CD4-positive, CD25-positive, alpha-beta regulatory T cell (primary cell): ENCODE results near the gene VPS37C. TPM values are rescaled to one million over a fixed set of nuclear protein-coding genes. Genes with fewer than 3 reads are reported as not detected.
"Not testable (repeated sequence)": the region's sequence is repeated elsewhere in the genome, so short reads cannot be mapped to it uniquely, and the experiment has no call there.

ENCODE experiments used
- ATAC-seq, 2 donors: fragments of 150-1000 bp; cut with Tn5 transposase; one replicate each; pipeline ENCODE4 v1.10.0; 2021; ENCODE audit warnings: low read depth in 2 of 2, moderate number of reproducible peaks in 2 of 2, moderate library complexity in 1 of 2
- DNase-seq, 3 donors: peaks; one replicate each; pipeline versions ENCODE4 v3.0.0 to v3.0.0-alpha.2; 2012 to 2022; ENCODE audit warnings: mixed read lengths in 1 of 3
- H3K27ac ChIP-seq: one replicate; pipeline ENCODE4 v1.7.0; 2013; ENCODE audit warnings: mild to moderate bottlenecking, low read length; ENCODE audit not compliant: insufficient read depth, poor library complexity, severe bottlenecking
- H3K27me3 ChIP-seq: one replicate; pipeline ENCODE4 v1.7.0; 2013; ENCODE audit warnings: low read length; ENCODE audit not compliant: control insufficient read depth, insufficient read depth
- H3K36me3 ChIP-seq: one replicate; pipeline ENCODE4 v1.7.0; 2013; ENCODE audit warnings: mild to moderate bottlenecking, low read length, moderate library complexity; ENCODE audit not compliant: control insufficient read depth, insufficient read depth
- H3K4me1 ChIP-seq: 2 replicates; pipeline ENCODE4 v1.7.0; 2013; ENCODE audit warnings: mild to moderate bottlenecking, low read length; ENCODE audit not compliant: insufficient read depth, control insufficient read depth, poor library complexity, severe bottlenecking
- H3K4me3 ChIP-seq: one replicate; pipeline ENCODE4 v1.7.0; 2013; ENCODE audit warnings: low read depth, mild to moderate bottlenecking, low read length, moderate library complexity
- H3K9me3 ChIP-seq, 2 experiments: 1 replicate in 1 of 2; 2 replicates in 1 of 2; pipeline ENCODE4 v1.7.0; 2013; ENCODE audit warnings: low read length in 2 of 2, mild to moderate bottlenecking in 1 of 2, moderate library complexity in 1 of 2; ENCODE audit not compliant: control insufficient read depth in 2 of 2
- H3K27ac Mint-ChIP-seq, 3 donors: one replicate each; pipeline ENCODE4 v1.8.0; 2020 to 2022; ENCODE audit warnings: mild to moderate bottlenecking in 3 of 3, mixed read lengths in 3 of 3, moderate library complexity in 2 of 3
- H3K27me3 Mint-ChIP-seq: one replicate; pipeline ENCODE4 v1.8.0; 2022; ENCODE audit warnings: mild to moderate bottlenecking, mixed read lengths
- H3K36me3 Mint-ChIP-seq: one replicate; pipeline ENCODE4 v1.8.0; 2020; ENCODE audit warnings: mixed read lengths
- H3K4me1 Mint-ChIP-seq, 4 donors: one replicate each; pipeline ENCODE4 v1.8.0; 2020 to 2022; ENCODE audit warnings: mixed read lengths in 4 of 4, mild to moderate bottlenecking in 1 of 4
- H3K4me3 Mint-ChIP-seq, 4 donors: one replicate each; pipeline ENCODE4 v1.8.0; 2020 to 2022; ENCODE audit warnings: mild to moderate bottlenecking in 4 of 4, mixed read lengths in 4 of 4, moderate library complexity in 3 of 4
- H3K9me3 Mint-ChIP-seq, 7 donors: one replicate each; pipeline ENCODE4 v1.8.0; 2020 to 2022; ENCODE audit warnings: mixed read lengths in 7 of 7, mild to moderate bottlenecking in 3 of 7, moderate library complexity in 2 of 7
- polyA plus RNA-seq, 4 donors: library from polyadenylated mRNA; unstranded; fragments of 300-500 nt; fragmentation: Illumina TruSeq; gene quantifications; one replicate each; pipeline ENCODE4 v1.2.3, GENCODE V29; 2021
- total RNA-seq: library from RNA; stranded (reverse); gene quantifications from one replicate; pipeline ENCODE4 v1.2.3, GENCODE V29; 2022

VPS37C gene
- total and polyA plus RNA-seq, 5 donors from 2014 or later, result 0.30 to 2.8 (median 0.65) TPM

DNA sequence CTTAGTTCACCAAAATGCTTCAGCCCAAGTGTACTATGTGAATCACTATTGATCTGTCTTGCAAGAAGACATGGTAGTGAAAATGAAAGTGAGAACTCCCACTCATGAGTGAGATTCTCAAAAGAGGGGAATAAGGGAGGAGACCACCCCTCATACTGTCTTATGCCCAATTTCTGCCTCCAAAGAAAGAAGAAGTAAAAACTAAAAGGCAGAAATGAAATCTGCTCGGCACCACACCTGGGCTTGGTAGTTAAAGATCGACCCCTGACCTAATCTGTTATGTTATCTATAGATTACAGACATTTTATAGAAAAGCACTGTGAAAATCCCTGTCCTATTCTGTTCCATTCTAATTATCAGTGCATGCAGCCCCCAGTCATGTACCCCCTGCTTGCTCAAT lies 63.0 kb downstream of the VPS37C start:
- H3K4me3 ChIP-seq, result peak overlapping the region; percentile 53
- not testable (repeated sequence) for H3K9me3 Mint-ChIP-seq, H3K4me3 Mint-ChIP-seq, H3K36me3 ChIP-seq, ATAC-seq, H3K9me3 ChIP-seq, H3K27me3 ChIP-seq, H3K36me3 Mint-ChIP-seq, H3K27ac Mint-ChIP-seq, H3K27me3 Mint-ChIP-seq
- peak in 1 of 3 donors; percentile 39 for DNase-seq
- H3K4me1 Mint-ChIP-seq, result peaks cover 0 to 23% (median 11%) of the 10 kb centered on the region in 4 donors
- H3K27ac ChIP-seq, result peak overlapping the region; percentile 59
- H3K4me1 ChIP-seq, result peaks cover 20% of the 10 kb centered on the region

DNA sequence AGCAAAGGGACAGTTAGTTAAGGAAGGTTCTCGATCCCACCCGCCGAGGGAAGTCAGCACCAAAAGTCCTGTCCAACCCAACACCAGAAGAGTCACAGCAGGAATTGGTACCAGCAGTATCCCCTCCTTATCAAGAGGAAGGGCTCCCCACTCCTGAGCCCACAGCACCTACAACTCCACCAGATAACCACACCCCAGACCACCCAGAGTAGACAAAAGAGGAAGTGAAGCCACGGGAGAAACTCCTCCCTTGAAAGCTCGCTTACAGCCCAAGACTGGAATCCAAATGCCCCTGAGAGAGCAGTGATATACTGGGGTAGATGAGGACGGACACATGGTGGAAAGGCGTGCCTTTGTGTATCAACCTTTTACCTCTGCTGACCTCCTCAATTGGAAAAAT lies 66.2 kb downstream of the VPS37C start:
- no peak overlapping the region for H3K4me3 ChIP-seq
- peak overlapping the region in 2 of 4 donors; percentile 58 to 75 for H3K4me3 Mint-ChIP-seq
- H3K9me3 ChIP-seq, result no peaks in the 10 kb centered on the region
- H3K9me3 Mint-ChIP-seq, result peaks cover 0 to 3% (median 0%) of the 10 kb centered on the region in 7 donors
- H3K4me1 ChIP-seq, result peaks cover 47% of the 10 kb centered on the region
- no peak for ATAC-seq
- peaks cover 0 to 53% (median 37%) of the 10 kb centered on the region in 4 donors for H3K4me1 Mint-ChIP-seq
- DNase-seq, result no peak
- no peak overlapping the region for H3K27ac ChIP-seq
- peak overlapping the region; percentile 36 to 96 (median 72) for H3K27ac Mint-ChIP-seq
- H3K36me3 Mint-ChIP-seq, result no peaks in the 10 kb centered on the region
- no peaks in the 10 kb centered on the region for H3K27me3 ChIP-seq
- H3K27me3 Mint-ChIP-seq, result no peaks in the 10 kb centered on the region
- H3K36me3 ChIP-seq, result no peaks in the 10 kb centered on the region

DNA sequence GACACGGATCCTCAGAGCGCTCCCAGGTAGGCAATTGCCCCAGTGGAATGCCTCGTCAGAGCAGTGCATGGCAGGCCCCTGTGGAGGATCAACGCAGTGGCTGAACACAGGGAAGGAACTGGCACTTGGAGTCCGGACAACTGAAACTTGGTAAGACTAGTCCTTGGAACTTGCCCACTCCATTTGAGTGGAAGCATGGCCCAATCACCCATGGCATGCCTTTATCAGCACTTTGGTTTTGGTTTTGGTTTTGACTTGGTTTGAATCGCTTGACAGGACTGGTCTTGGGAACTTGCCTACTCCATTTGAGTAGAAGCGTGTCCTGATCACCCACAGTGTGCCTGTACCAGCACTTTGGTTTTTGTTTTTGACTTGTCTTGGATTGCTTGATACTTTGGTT lies 67.1 kb downstream of the VPS37C start:
- not testable (repeated sequence) for H3K9me3 Mint-ChIP-seq, H3K9me3 ChIP-seq, H3K36me3 ChIP-seq, H3K27me3 ChIP-seq, H3K27ac ChIP-seq, H3K27me3 Mint-ChIP-seq, ATAC-seq, H3K4me3 ChIP-seq, H3K36me3 Mint-ChIP-seq
- H3K4me1 ChIP-seq, result peaks cover 50% of the 10 kb centered on the region
- peak in 1 of 3 donors; percentile 44 for DNase-seq
- peak overlapping the region in 3 of 4 donors; percentile 39 to 75 (median 56) for H3K4me3 Mint-ChIP-seq
- peaks cover 0 to 60% (median 38%) of the 10 kb centered on the region in 4 donors for H3K4me1 Mint-ChIP-seq
- H3K27ac Mint-ChIP-seq, result peak overlapping the region; percentile 72 to 96 (median 94)

DNA sequence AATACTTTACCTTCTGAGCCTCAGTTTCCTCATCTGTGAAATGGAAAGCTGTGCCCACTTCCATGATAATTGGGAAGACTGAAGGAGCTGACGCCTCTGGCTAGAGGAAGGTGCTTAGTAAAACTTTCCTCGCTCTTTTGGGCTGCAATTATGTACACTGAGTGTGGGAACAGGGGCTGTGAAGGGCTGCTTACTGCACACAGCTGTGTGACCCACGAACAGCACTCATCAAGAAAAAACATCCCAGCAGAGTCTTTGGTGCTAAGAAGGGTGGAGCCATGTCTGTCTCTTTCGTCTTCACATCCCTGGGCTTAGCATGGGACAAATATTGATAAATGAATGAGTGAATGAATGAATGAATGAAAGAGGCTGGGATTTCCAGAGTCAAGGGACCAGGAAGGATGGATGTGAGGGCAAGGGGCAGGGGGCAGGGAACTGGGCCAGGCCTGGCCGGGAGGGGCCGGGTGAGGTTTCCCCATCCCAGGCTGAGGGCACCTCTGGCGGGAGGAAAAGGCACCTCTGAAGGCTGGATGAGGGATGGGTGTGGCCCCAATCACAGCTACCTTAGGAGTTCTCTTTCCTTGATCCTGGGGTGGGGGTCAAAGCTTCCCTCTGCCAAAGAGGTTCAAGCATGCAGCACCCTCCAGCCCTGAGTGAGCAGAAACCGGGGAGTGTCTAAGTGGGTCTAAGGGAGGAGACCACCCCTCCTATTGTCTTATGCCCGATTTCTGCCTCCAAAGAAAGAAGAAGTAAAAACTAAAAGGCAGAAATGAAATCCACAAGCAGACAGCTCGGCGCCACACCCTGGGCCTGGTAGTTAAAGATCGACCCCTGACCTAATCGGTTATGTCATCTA lies 68.1 kb downstream of the VPS37C start:
- Histone ChIP-seq H3K9me3 (no peaks in the 10 kb centered on the region), H3K36me3 (no peaks in the 10 kb centered on the region), H3K27me3 (no peaks in the 10 kb centered on the region), H3K4me3 (peak overlapping the region; percentile 37), H3K27ac (peak overlapping the region; percentile 79), H3K4me1 (peaks cover 41% of the 10 kb centered on the region)
- H3K9me3 Mint-ChIP-seq, result peaks cover 0 to 3% (median 0%) of the 10 kb centered on the region in 7 donors
- DNase-seq (peak in 1 of 3 donors; percentile 37), ATAC-seq (peak in 1 of 2 donors; percentile 26)
- no peaks in the 10 kb centered on the region for H3K27me3 Mint-ChIP-seq
- H3K27ac Mint-ChIP-seq, result peak overlapping the region; percentile 89 to 99 (median 94)
- H3K4me3 Mint-ChIP-seq, result peak overlapping the region; percentile 74 to 82 (median 77)
- H3K4me1 Mint-ChIP-seq, result peaks cover 0 to 61% (median 39%) of the 10 kb centered on the region in 4 donors
- H3K36me3 Mint-ChIP-seq, result no peaks in the 10 kb centered on the region

DNA sequence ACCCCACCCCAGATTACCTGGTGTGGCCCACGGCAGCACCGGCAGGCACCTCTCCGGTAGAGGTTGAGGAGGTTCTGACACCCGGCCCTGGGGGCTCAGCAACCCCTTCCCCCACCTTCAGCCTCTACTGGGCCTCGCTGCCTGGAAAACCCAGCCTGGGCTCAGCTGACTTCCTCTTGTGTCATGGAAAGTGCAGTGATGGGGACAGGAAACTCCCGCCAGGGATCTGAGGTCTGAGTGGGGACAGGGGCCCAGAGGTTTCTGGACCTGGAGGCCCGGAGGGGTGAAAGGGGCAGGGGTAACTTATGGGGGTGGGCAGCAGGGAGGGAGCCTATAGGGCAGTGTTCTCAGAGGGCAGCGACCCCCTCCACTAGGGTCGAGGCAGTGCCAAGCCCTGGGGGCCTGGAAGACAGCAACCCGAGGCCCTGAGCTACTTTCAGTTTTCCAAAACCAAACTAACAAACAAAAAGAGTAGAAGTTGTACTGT lies 68.9 kb downstream of the VPS37C start:
- Mint-ChIP-seq H3K27me3 (no peaks in the 10 kb centered on the region), H3K4me1 (peaks cover 0 to 68% (median 41%) of the 10 kb centered on the region in 4 donors), H3K4me3 (peak overlapping the region; percentile 74 to 82 (median 80)), H3K9me3 (peaks cover 0 to 3% (median 0%) of the 10 kb centered on the region in 7 donors), H3K27ac (peak overlapping the region; percentile 74 to 99 (median 94)), H3K36me3 (no peaks in the 10 kb centered on the region)
- Histone ChIP-seq H3K4me3 (peak overlapping the region; percentile 37), H3K4me1 (peaks cover 38% of the 10 kb centered on the region), H3K27ac (peak overlapping the region; percentile 79), H3K36me3 (no peaks in the 10 kb centered on the region), H3K9me3 (no peaks in the 10 kb centered on the region), H3K27me3 (no peaks in the 10 kb centered on the region)
- ATAC-seq (peak; percentile 26 to 33), DNase-seq (peak in 2 of 3 donors; percentile 49)

DNA sequence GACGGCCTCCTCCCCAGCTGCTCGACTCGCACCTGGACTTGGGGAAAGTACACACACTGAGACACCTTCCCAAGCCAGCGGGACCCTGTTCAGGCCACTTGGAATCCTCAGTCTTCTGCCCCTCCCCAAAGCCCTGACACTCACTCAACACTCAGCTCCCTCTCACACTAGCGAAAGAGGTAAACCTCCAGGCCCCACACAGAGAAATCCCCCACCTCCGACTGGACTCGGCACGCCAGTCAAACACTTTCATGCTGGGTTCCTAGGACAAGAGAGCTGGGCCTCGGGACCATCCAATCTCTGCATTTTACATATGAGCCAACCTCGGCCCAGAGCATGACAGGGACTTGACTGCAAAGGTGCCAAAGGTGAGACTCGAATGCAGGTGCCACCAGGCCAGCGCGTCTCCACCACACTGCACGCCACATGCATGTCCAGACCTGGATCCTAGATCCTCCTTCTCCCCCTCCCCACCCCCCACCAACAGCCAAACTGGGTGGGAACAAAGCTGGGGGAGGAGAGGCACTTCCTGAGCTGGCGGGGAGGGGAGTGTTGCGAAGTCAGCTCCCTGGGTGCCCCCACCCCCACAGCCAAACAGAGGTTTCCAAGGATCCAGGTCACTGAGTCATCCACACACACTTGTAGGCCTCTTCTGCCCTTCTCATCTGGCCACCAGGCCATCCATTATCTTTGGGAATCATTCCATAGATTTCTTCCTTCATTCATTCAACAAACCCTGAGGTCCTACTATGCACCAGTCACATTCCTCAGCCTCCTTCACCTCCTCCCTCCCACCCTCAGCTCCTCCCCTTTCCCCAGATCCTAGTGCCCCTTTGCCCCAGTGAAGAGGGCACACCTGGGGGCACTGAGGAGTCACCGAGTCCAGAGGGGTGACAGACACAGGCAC lies 69.6 kb downstream of the VPS37C start:
- peak overlapping the region; percentile 74 to 82 (median 80) for H3K4me3 Mint-ChIP-seq
- DNase-seq (peak in 1 of 3 donors; percentile 57), ATAC-seq (peak; percentile 35 to 38)
- peak overlapping the region; percentile 19 for H3K4me3 ChIP-seq
- no peaks in the 10 kb centered on the region for H3K9me3 ChIP-seq
- H3K4me1 Mint-ChIP-seq, result peaks cover 0 to 68% (median 41%) of the 10 kb centered on the region in 4 donors
- no peaks in the 10 kb centered on the region for H3K36me3 Mint-ChIP-seq
- peaks cover 38% of the 10 kb centered on the region for H3K4me1 ChIP-seq
- H3K27me3 ChIP-seq, result no peaks in the 10 kb centered on the region
- H3K27me3 Mint-ChIP-seq, result no peaks in the 10 kb centered on the region
- H3K36me3 ChIP-seq, result no peaks in the 10 kb centered on the region
- peaks cover 0 to 3% (median 0%) of the 10 kb centered on the region in 7 donors for H3K9me3 Mint-ChIP-seq
- peak overlapping the region; percentile 94 to 99 (median 98) for H3K27ac Mint-ChIP-seq
- peak overlapping the region; percentile 79 for H3K27ac ChIP-seq

DNA sequence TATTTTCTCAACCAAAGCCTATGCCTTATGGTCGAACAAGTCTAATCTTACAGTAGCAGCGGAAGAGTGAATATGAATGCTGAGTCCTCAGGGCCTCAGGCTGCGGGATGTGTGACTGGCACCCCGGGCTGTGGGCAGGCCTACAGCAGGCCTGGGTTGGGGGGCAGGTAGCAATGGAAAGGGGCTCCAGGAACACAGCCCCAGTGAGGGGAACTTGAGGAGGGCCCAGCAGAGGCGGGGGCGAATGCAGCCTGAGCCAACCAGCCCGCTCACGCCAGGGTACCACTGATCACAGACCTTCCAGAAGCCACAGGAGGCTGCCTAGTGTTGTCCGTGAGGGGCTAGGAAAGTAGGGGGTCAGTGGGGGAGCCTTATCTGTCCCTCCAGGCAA lies 70.2 kb downstream of the VPS37C start:
- Histone ChIP-seq H3K9me3 (no peaks in the 10 kb centered on the region), H3K4me3 (peak overlapping the region; percentile 19), H3K27me3 (no peaks in the 10 kb centered on the region), H3K4me1 (peaks cover 38% of the 10 kb centered on the region), H3K27ac (peak overlapping the region; percentile 79), H3K36me3 (no peaks in the 10 kb centered on the region)
- Mint-ChIP-seq H3K9me3 (peaks cover 0 to 3% (median 0%) of the 10 kb centered on the region in 7 donors), H3K27ac (peak overlapping the region; percentile 94 to 99 (median 98)), H3K4me3 (peak overlapping the region; percentile 74 to 87 (median 80)), H3K27me3 (no peaks in the 10 kb centered on the region), H3K4me1 (peaks cover 0 to 66% (median 41%) of the 10 kb centered on the region in 4 donors), H3K36me3 (no peaks in the 10 kb centered on the region)
- DNase-seq (peak in 1 of 3 donors; percentile 47), ATAC-seq (peak in 1 of 2 donors; percentile 22)
